GM23248 (cell line): Measurements from ENCODE around the gene MAP2K7.

Experiments used
- EZH2 ChIP-seq: fragments of 200-600 bp; sonication (generic); IDR thresholded peaks from 2 replicates; pipeline ENCODE4 v1.6.1; 2018; ENCODE audit warnings: antibody characterized with exemption, mild to moderate bottlenecking; ENCODE audit not compliant: insufficient read depth, poor library complexity, severe bottlenecking
- EZH2phosphoT487 ChIP-seq: fragments of 200-600 bp; sonication (generic); IDR thresholded peaks from 2 replicates; pipeline ENCODE4 v1.6.1; 2018; ENCODE audit warnings: antibody characterized with exemption, moderate library complexity, mild to moderate bottlenecking, low read depth; ENCODE audit not compliant: insufficient read depth

DNA sequence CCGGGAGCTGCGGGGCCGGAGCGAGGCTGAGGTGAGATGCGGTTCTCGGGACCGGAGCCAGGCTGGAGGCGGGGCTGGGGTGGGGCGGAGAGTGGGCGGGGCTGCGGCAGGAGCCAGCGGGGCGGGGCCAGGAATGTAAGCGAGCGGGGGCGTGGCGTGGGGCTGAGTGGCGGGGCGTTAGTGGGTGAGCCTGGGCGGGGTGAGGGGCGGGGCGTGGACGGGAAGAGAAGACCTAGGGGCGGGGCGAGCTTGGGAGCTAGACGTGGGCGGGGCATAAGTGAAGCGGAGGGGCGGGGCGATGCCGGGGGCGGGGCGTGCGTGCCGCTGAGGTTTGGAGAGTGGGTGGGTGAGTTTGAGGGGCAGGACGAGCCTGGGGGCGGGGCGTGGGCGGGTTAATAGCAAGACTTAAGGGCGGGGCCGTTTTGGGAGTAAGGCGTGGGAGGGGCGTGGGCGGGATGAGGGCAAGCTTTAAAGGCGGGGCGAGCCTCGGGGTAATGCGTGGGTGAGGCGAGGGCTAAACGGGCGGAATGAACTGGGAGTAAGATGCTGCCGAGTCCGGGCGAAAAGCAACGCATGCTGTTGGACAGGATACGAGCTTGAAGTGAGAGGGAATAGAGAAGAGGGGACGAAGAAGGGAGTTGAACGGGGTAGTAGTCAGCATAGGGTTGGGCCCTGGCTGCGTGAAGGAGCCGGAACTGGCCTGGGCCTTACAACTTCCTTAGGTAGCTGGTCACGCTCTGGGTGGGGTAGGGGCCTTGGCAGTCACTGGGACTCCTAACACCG, 17.0 kb downstream of the MAP2K7 start:
- TF ChIP-seq EZH2 (no peak), EZH2phosphoT487 (no peak)
